GM12891 (cell line): ENCODE data around the gene CLSTN3.
"Not testable (repeated sequence)": the region's sequence is repeated elsewhere in the genome, so short reads cannot be mapped to it uniquely, and the experiment has no call there.

Experiments
- DNase-seq: peaks from one replicate; pipeline ENCODE4 v3.0.0; 2011; ENCODE audit warnings: low spot score; ENCODE audit not compliant: insufficient read length
- FAIRE-seq: peaks from 2 replicates; lab custom pipeline; 2011; peaks lifted over from hg19 to GRCh38; lab: Jason Lieb, UNC
- PAX5 ChIP-seq: IDR thresholded peaks from 2 replicates; pipeline ENCODE4 v1.6.1; 2011; ENCODE audit warnings: low read length, moderate library complexity, mild to moderate bottlenecking; ENCODE audit not compliant: insufficient read depth, severe bottlenecking
- POLR2A ChIP-seq: IDR thresholded peaks from 2 replicates; pipeline ENCODE4 v1.6.1; 2011; ENCODE audit warnings: low read depth, low read length, control low read depth
- POLR2AphosphoS5 ChIP-seq: IDR thresholded peaks from 2 replicates; pipeline ENCODE4 v1.6.1; 2011; ENCODE audit warnings: low read depth, low read length, control low read depth
- POU2F2 ChIP-seq: IDR thresholded peaks from 2 replicates; pipeline ENCODE4 v1.6.1; 2011; ENCODE audit warnings: low read depth, mild to moderate bottlenecking, control low read depth, low read length, moderate library complexity
- SPI1 ChIP-seq: IDR thresholded peaks from 2 replicates; pipeline ENCODE4 v1.6.1; 2011; ENCODE audit warnings: low read depth, low read length, control low read depth
- TAF1 ChIP-seq: IDR thresholded peaks from 2 replicates; pipeline ENCODE4 v1.6.1; 2011; ENCODE audit warnings: low read depth, low read length, control low read depth

The CLSTN3 gene

GRCh38 chr12:7176595-7176994, 46.4 kb downstream of the CLSTN3 start:
- TF ChIP-seq POLR2A (no peak), POU2F2 (no peak), PAX5 (no peak), TAF1 (no peak), SPI1 (no peak), POLR2AphosphoS5 (no peak)
- DNase-seq, result no peak
- FAIRE-seq, result no peak

GRCh38 chr12:7178481-7178880, 48.3 kb downstream of the CLSTN3 start:
- FAIRE-seq (no peak), DNase-seq (no peak)
- TF ChIP-seq TAF1, result no peak
- no peak for TF ChIP-seq SPI1
- no peak for TF ChIP-seq POLR2AphosphoS5
- TF ChIP-seq POU2F2, result no peak
- TF ChIP-seq POLR2A, result no peak
- no peak for TF ChIP-seq PAX5

- TF ChIP-seq POLR2AphosphoS5 (no peak), POU2F2 (no peak), SPI1 (no peak), PAX5 (no peak), POLR2A (no peak), TAF1 (no peak)
- DNase-seq (no peak), FAIRE-seq (no peak)
Measured at GRCh38 chr12:7180685-7181084, 50.5 kb downstream of the CLSTN3 start.

GRCh38 chr12:7186058-7186457, 55.9 kb downstream of the CLSTN3 start:
- not testable (repeated sequence) for FAIRE-seq, DNase-seq

- FAIRE-seq, result peak; percentile 73
Measured at GRCh38 chr12:7188562-7189397, 58.6 kb downstream of the CLSTN3 start.

GRCh38 chr12:7189398-7190267, 59.5 kb downstream of the CLSTN3 start, which contains the start of gene PEX5:
PEX5 (plus strand) TSS chr12:7189686; CDS start chr12:7190378, 692 bp downstream.
- FAIRE-seq (peak; percentile 90), DNase-seq (peak; percentile 83)
- peak; percentile 39 for TF ChIP-seq SPI1
- TF ChIP-seq POLR2AphosphoS5, result no peak
- TF ChIP-seq PAX5, result no peak
- no peak for TF ChIP-seq TAF1

More at GRCh38 chr12:7188562-7189397, 58.6 kb downstream of the CLSTN3 start:
- DNase-seq, result peak; percentile 24
- TF ChIP-seq POLR2AphosphoS5, result no peak
- no peak for TF ChIP-seq POLR2A

GRCh38 chr12:7190268-7191055, 60.3 kb downstream of the CLSTN3 start:
- DNase-seq (peak; percentile 15), FAIRE-seq (no peak)

GRCh38 chr12:7193674-7194073, 63.5 kb downstream of the CLSTN3 start:
- FAIRE-seq (no peak), DNase-seq (no peak)
- TF ChIP-seq PAX5 (no peak), POU2F2 (no peak), POLR2AphosphoS5 (no peak), SPI1 (no peak)

More at GRCh38 chr12:7190268-7191055, 60.3 kb downstream of the CLSTN3 start:
- TF ChIP-seq TAF1, result no peak
- peak; percentile 33; the same call in 1 of the 2 replicates for TF ChIP-seq SPI1
- no peak for TF ChIP-seq POLR2AphosphoS5
- no peak for TF ChIP-seq POLR2A
- no peak for TF ChIP-seq PAX5
- no peak for TF ChIP-seq POU2F2

GRCh38 chr12:7197841-7198240, 67.7 kb downstream of the CLSTN3 start:
- TF ChIP-seq PAX5 (no peak), POU2F2 (no peak), POLR2A (no peak), SPI1 (no peak), POLR2AphosphoS5 (no peak), TAF1 (no peak)
- DNase-seq, result no peak
- FAIRE-seq, result no peak
